GM10248 (cell line): ENCODE results near the gene SMPD3.

Experiments
- CTCF ChIA-PET: fragments of 300-600 bp; sonication (Branson Sonifier 250); formaldehyde crosslinking; extraction: SDS; loops from one replicate; lab custom pipeline; 2021; ENCODE audit warnings: antibody characterized with exemption; lab: Yijun Ruan, JAX
- POLR2A ChIA-PET: fragments of 350-650 bp; sonication (Branson Sonifier 250); formaldehyde crosslinking; extraction: SDS; loops from one replicate; lab custom pipeline; 2020; ENCODE audit warnings: antibody characterized with exemption; lab: Yijun Ruan, JAX
- DNase-seq: peaks from one replicate; pipeline ENCODE4 v3.0.0; 2012; ENCODE audit errors: extremely low spot score
- TF ChIP-seq, protein P1 (sequence below): IDR thresholded peaks from 2 replicates; pipeline ENCODE4 v1.5.1; 2012; ENCODE audit warnings: mild to moderate bottlenecking, low read depth; ENCODE audit errors: extremely low read depth, missing control alignments, control extremely low read depth

SMPD3 gene

GRCh38 chr16:68412061-68412460 lies 36.2 kb downstream of the SMPD3 start:
- TF ChIP-seq, protein P1, sequence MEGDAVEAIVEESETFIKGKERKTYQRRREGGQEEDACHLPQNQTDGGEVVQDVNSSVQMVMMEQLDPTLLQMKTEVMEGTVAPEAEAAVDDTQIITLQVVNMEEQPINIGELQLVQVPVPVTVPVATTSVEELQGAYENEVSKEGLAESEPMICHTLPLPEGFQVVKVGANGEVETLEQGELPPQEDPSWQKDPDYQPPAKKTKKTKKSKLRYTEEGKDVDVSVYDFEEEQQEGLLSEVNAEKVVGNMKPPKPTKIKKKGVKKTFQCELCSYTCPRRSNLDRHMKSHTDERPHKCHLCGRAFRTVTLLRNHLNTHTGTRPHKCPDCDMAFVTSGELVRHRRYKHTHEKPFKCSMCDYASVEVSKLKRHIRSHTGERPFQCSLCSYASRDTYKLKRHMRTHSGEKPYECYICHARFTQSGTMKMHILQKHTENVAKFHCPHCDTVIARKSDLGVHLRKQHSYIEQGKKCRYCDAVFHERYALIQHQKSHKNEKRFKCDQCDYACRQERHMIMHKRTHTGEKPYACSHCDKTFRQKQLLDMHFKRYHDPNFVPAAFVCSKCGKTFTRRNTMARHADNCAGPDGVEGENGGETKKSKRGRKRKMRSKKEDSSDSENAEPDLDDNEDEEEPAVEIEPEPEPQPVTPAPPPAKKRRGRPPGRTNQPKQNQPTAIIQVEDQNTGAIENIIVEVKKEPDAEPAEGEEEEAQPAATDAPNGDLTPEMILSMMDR: no peak
- no peak for DNase-seq
- POLR2A ChIA-PET: no interaction called here
- CTCF ChIA-PET: interaction anchor here (1.0 to 9.3 kb wide), 3 partner anchors 16 to 108 kb away, joined by 3 to 52 read pairs (median 5); no protein-coding TSS in a partner anchor

GRCh38 chr16:68411086-68411485 lies 37.2 kb downstream of the SMPD3 start:
- ChIA-PET CTCF (interaction anchor here (1.0 to 9.3 kb wide), 2 partner anchors 15 to 109 kb away, joined by 5 to 52 read pairs; no protein-coding TSS in a partner anchor), POLR2A (no interaction called here)
- TF ChIP-seq, protein P1: no peak
- DNase-seq: no peak

DNA sequence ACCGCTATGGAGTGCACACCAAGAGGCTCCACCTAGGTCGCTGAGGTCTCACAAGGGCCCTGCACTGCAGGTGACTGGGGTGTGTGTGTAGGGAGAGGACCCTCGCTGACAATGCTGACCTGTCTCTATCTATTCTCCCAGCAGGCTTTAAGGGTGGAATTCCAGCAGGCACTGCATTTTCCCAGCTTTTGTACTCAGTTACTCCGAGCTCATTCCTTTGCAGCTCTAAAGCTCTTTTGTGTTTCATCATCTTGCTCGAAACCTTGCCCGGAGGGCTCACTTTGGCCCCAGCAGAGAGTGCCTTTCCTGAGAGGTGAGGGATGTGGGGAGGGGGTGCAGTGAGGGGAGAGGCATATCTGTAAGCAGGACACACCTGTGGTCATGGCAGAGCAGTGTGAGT lies 39.3 kb downstream of the SMPD3 start:
- TF ChIP-seq, protein P1: no peak
- ChIA-PET POLR2A (interaction anchor here (0.6 kb wide), 1 partner anchor 892 kb away, joined by 7 read pairs; no protein-coding TSS in a partner anchor), CTCF (interaction anchor here (0.9 to 9.3 kb wide), 3 partner anchors 9 to 112 kb away, joined by 4 to 52 read pairs (median 8); no protein-coding TSS in a partner anchor)
- no peak for DNase-seq

- POLR2A ChIA-PET: interaction anchor here (0.6 kb wide), 1 partner anchor 65 kb away, joined by 3 read pairs; no protein-coding TSS in a partner anchor
- TF ChIP-seq, protein P1: no peak
- CTCF ChIA-PET: interaction anchor here (0.7 to 9.3 kb wide), 3 partner anchors 10 to 80 kb away, joined by 3 to 52 read pairs (median 8); no protein-coding TSS in a partner anchor
- no peak for DNase-seq
These were observed 39.9 kb downstream of the SMPD3 start for GRCh38 chr16:68408428-68408827.

GRCh38 chr16:68406458-68407152 lies 41.7 kb downstream of the SMPD3 start:
- ChIA-PET POLR2A (no interaction called here), CTCF (interaction anchor here (0.9 to 9.3 kb wide), 6 partner anchors 9 to 114 kb away, joined by 3 to 52 read pairs (median 3); no protein-coding TSS in a partner anchor)
- no peak for DNase-seq
- TF ChIP-seq, protein P1: no peak

DNA sequence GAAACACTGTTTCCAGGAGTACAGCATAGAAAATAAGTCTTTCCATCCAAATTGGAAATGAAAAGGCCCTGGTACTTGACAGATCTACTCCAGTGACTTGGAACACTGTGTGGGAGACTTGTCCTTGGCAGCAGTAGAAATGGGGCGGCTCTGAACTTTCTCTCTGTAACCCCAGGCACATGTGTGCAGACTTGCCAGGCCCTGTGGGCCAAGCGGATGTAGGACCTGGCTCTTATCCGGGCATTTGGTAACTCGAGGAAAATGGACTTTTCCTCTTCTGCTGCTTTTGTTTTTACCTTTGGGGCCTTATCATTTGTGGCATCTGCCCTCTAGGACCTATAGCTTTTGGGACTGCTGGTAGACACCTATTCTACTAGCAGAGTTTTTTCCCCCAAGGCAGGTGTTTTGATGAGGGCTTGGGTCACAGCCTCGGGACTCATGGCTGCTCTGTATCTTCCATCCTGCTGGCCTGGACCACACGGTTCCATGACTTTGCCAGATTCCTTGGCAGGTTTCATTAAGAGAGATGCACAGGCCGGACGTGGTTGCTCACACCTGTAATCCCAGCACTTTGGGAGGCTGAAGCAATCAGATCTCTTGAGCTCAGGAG lies 43.5 kb downstream of the SMPD3 start:
- DNase-seq: no peak
- TF ChIP-seq, protein P1: no peak
- ChIA-PET POLR2A (no interaction called here), CTCF (interaction anchor here (9.3 kb wide), 1 partner anchor 9 kb away, joined by 52 read pairs; no protein-coding TSS in a partner anchor)
